Right forelimb (tissue), 1 donor: ENCODE results near the gene LILRA6.
A peak's percentile ranks its signal among the peaks of the same experiment; 100 is the strongest.
"Not testable (repeated sequence)": the region's sequence is repeated elsewhere in the genome, so short reads cannot be mapped to it uniquely, and the experiment has no call there.

Experiments
- DNase-seq: peaks from one replicate; pipeline ENCODE4 v3.0.0-alpha.2; 2018

Gene LILRA6

DNA sequence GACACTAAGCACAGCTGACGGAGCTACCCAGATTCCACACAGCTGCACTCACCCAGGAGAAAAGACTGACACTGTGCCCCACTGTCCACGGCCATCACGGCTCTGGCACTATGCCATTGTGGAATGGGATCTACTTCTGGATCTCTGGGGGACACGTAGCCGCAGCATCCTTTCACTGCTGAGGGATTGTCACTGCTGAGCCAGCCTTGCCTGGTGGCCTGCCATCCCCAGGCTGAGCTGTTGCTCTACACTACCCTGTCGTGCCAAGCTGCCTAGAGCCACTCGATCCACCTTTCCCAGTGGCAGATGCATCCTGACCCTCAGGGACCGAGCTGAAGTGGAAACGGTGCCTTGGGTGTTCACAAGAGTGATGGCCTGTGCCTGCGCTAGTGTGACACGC, 19.5 kb upstream of the LILRA6 start:
- DNase-seq: no peak

DNA sequence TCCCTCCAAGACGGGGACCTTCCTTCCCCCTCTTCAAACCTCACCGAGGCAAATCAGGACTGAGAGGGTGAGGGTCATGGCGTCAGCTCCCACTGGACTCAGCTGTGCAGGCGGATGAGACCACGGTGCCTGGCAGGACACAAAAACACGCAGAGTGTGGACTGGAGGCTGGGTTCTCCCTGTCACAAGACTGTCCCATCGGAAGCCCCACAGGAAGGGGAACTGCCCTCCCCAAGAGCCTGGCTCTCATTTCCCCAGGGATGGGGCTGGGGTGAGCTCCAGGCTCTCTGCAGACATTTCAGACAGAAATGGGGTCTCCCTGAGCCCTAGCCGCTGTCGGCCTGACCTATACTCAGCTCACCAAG, 14.5 kb upstream of the LILRA6 start, which contains the start of gene LILRB5:
Gene LILRB5, minus strand, starts transcription at position 158 of the 365 bp plus-strand sequence. Its CDS starts 80 bp downstream, at position 78.
- DNase-seq: no peak

DNA sequence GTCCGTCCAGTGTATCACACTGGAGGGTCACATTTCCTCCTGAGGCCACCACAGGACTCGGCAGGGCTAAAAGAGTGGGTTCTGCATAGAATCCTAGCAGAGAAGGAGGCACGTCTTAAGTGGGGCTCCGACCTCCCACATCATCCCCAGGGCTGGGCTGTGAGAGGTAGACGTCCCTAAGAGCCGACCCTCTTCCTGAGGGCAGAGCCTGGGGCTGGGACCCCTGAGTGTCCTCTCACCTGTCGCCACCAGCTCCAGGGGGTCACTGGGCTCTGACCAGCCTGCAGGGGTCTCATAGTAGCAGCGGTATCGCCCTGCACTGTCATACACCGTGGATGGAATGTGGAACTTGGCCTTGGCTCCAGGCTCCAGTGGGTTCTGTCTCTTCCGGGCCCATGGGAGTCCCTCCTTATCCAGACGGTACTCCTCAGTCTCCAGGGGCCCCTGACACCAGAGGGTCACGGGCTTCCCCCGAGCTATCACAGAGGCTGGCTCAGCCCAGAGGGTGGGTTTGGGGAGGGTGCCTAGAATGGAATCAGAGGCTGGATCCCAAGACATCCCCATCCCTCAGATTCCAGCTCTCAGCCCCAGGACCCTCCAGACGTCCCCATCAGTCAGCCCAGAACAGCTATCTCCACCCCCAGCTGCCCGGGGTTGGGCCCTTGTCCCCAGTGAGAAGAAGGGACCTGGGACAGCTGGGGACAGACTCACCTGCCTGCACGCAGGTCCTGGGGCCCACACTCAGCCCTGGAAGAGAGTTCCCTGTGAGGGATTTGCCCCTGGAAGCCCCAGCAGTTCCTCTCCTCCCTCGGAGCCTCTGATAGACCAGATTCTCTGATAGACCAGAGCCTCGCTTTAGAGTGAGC, 13.9 kb upstream of the LILRA6 start:
- no peak for DNase-seq

DNA sequence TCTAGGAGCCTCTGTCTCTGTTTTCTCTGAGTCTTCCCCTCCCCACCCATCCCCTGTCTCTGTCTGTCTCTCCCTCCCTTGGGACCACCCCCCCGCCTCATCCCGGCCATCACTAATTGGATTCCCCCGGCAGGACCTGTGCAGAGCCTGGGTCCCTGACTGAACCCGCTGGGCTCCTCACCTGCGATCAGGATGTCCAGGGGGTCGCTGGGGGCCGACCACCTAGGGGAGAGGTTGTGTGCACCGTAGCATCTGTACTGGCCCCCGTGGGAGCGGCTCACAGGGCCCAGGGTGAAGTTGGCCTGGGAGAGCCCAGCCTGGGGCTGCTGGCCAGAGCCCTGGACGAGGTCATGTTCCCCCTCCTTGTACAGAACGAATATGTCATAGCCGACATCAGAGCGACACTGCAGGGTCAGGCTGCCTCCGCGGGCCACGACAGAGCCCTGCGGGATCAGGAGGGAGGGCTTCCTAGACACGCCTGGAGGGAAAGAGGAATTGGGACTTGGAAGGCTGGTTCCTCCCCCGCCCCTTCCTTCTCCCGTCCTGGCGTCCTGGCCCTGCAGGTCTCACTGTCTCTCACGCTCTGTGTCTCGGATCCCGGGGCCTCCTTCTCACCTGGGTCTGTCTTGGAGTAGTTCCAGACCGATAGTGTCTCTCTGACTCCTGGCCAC, 12.7 kb upstream of the LILRA6 start:
- DNase-seq: no peak

DNA sequence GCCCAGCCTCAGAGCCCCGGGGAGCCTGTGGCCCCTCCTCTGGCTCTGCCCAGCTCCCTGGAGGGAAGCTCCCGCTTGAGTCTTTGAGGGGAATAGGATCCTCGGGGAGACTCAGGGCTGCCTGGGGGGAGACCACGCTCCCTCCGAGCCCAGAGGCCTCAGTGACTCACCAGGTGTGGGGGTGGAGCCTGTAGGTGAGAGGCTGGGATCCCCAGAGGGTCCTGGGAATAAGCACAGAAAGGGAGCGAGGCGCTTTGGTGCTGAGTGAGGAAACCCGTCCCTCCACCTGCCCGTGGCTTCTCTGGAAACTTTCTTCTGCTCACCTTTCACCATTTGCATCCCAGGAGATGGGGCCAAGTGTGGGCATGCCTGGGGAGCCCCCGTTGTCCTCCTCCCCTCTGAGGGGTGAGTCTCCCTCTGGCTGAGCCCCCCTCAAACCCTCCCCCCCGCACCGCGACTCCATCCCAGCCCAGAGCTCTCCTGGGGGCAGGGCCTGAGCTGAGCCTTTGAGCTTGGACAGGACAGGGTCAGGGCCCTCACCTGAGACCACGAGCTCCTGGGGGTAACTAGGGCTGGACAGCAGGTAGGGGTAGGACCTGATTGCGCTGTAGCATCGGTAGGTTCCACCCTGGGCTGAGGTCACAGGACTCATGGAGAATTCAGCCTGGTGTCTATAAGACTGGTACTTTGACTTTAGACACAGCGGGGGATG, 11.8 kb upstream of the LILRA6 start:
- DNase-seq: no peak

DNA sequence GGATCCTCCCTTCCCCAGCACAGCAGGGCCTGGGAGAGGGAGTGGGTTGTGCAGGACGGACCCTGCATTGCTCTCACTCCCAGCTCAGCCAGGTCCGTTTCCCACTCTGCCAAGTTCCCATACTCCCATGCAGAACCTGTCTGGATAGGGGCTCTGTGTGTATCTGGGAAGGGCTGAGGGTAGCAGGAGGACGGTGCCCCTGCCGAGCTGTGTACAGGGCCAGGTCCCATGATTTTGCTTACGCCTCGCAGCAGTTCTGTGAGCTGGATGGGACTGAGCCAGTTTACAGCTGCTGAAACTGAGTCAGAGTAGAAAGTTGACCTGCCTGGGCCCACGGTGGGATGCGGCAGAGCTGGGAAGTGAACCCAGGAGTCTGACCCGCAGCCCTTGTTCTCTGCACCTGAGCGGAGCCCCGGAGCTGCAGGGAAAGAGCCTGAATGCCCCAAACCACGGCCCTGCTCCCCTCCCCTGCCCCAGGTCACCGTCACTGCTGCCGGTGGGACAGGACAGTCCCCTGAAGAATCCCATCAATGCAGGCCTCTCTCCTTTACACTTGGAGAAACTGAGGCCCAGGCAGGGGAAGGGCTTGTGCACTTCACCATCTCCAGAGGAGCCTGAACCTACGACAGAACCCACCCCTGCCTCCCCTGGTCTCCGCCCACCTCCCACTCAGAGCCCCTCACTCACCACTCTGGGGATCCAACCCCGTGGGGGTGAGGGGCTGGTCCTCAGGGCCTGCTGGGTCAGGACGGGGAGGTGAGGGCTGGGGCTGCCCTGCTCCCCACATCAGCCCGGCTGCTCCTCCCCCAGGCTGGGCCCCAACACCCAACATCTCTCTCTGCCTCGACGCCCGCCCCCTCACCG, 11.0 kb upstream of the LILRA6 start:
- DNase-seq: no peak

DNA sequence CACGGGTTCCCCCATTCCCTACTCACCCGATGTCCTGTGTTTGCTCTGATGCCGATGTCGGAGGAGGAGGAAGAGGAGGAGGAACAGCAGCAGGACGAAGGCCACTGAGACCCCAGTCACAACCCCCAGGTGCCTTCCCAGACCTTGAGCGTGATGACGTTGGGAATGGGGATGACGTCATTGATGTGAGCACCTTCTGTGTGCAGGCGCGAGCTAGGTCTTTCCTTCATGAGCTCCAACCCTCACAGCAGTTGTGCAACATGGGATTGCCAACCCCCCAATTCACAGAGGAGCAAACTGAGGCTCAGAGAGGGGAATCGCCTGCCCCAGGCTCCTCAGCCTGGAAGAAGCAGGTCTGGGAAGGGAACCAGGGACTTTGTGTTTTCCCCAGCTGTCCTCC, 10.3 kb upstream of the LILRA6 start:
- DNase-seq: no peak

DNA sequence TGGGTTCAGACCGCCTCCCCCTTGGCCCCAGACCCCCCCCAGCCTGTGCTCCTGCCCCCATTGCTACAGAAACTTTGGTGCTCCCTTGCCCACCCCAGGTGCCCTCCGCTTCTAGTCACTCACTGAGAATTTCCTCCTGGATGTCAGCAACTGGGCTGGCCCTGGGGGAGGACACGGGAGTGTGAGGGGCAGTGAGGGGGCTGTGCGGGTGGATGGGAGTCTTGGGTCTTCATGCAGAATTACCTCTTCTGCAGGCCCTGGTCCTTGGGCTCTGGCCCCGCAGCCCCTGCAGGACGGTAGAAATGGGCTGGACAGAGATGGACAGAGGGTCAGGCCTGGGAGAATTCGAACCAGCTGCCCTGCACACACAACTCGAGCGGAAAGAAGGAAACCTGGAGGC, 9.7 kb upstream of the LILRA6 start:
- DNase-seq: no peak

DNA sequence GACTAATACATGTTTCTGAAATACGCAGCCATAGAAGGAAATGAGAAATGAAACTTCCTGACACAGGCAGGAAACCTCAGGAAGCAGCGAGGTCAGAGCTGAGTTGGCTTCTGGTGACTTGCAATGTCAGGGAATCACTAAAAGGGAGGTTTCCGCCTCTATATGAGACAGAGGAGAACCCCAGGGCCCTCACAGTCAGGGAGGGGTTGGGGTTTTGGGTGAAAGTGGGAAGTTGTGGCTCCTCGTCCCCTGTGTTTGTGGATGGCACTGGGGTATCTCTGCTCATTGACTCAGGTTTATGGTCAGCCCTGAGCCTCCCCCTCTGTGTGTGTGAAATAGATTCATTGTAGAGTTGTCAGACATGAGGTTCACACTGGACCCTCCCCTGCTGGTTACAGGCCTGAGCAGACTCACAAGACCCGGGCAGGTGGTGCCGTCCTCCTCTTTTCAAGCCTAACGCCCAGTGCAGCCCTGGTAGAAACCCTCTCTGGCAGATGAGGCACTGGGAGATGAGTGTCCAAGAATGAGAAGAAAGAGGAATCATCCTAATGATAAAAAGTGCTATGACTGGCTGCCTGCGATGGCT, 5.5 kb upstream of the LILRA6 start:
- no peak for DNase-seq

DNA sequence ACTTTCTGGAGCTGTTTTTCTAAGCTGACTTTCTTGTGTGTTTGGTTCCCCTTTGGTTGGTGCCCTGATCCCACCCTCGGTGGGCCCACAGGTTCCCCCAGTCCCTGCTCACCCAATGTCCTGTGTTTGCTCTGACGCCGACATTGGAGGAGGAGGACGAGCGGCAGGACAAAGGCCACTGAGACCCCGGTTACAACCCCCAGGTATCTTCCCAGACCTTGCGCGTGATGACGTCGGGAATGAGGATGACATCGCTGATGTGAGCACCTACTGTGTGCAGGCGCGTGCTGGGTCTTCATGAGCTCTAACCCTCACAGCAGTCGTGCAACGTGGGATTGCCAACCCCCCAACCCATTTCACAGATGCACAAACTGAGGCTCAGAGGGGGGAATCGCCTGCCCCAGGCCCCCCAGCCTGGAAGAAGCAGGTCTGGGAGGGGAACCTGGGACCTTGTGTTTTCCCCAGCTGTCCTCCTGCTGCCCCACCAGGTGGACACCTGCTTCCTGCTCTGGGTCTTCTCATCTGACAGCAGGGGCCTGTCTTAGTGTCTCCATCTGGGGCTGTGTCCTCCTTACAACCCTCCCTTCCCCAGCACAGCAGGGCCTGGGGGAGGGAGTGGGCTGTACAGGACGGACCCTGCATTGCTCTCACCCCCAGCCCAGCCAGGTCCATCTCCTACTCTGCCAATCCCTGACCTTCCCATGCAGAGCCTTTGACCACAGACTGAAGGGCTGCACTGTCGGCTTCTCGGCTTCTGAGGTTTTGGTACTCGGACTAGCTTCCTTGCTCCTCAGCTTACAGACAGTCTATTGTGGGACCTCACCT, 4.7 kb upstream of the LILRA6 start:
- no peak for DNase-seq

DNA sequence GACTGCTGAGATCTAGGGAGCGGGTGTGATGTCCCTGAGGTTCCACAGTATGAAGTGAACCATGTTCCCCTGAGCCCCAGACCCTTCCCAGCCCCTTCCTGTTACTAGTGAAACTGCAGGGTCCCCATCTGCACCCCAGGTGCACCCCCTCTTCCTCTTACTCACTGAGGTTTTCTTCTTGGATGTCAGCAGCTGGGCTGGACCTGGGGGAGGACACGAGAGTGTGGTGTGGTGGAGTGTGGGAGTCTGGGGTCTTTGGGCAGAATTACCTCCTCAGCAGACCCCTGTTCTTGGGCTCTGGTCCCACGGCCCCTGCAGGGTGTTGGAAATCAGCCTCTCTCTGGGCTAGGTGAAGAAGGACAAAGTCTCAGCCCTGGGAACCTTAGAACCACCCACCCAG, 3.3 kb upstream of the LILRA6 start:
- no peak for DNase-seq

DNA sequence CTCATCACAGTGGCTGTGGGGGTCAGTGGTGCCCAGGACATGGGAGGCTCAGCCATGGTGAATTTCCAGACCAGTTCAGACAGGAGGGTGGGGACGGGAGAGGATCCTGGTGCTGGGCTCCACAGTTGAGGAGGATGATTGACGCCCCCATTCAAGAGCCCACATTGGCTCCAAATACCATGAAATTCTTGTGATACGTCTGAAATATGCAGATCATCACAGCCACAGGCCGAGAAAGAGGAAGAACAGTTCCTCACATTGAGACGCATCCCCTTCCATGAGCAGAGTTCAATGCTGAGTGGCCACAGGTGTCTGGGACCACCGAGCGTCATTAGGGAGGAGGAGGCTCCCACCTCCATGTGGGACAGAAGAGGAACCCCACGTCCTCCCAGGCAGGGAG, 1.2 kb upstream of the LILRA6 start:
- not testable (repeated sequence) for DNase-seq

DNA sequence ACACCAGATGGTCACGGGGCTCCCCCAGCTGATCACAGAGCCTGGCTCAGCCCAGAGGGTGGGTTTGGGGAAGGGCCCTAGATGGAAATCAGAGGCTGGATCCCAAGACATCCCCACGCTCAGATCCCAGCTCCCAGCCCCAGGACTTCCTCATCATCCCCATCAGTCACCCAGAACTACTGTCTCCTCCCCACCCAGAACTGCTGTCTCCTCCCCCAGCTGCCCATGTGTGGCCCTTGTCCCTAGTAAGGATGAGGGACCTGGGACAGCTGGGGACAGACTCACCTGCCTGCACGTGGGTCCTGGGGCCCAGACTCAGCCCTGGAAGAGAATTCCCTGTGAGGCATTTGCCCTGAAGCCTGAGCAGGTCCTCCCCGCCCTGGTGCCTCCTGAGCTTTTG, 356 bp downstream of the LILRA6 start:
- not testable (repeated sequence) for DNase-seq

DNA sequence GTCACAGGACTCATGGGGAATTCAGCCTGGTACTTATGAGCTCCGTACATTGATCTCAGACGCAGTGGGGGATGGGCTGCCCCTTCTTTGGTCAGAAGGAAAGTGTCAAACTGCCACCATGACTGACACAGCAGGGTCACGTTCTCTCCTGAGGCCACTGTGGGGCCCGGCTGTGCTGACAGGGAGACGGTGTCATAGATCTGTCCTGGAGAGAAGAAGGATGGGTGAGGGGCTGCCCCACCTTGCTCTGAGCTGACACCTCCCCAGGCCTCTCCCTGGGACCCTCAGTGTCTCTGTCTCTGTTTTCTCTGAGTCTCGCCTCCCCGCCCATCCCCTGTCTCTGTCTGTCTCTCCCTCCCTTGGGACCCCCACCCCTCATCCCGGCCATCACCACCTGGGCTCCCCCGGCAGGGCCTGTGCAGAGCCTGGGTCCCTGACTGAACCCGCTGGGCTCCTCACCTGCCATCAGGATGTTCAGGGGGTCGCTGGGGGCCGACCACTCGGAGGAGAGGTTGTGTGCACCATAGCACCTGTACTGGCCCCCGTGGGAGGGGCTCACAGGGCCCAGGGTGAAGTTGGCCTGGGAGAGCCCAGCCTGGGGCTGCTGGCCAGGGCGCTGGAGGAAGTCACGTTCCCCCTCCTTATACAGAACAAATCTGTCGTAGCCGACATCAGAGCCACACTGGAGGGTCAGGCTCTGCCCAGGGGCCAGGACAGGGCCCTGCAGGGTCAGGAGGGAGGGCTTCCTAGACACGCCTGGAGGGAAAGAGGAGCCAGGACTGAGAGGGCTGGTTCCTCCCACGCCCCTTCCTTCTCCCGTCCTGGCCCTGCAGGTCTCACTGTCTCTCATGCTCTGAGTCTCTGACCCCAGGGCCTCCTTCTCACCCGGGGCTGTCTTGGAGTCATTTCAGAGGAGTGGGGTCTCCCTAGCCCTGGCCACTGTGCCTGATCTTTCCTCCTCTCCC, 1.9 kb downstream of the LILRA6 start:
- DNase-seq: not testable (repeated sequence)

DNA sequence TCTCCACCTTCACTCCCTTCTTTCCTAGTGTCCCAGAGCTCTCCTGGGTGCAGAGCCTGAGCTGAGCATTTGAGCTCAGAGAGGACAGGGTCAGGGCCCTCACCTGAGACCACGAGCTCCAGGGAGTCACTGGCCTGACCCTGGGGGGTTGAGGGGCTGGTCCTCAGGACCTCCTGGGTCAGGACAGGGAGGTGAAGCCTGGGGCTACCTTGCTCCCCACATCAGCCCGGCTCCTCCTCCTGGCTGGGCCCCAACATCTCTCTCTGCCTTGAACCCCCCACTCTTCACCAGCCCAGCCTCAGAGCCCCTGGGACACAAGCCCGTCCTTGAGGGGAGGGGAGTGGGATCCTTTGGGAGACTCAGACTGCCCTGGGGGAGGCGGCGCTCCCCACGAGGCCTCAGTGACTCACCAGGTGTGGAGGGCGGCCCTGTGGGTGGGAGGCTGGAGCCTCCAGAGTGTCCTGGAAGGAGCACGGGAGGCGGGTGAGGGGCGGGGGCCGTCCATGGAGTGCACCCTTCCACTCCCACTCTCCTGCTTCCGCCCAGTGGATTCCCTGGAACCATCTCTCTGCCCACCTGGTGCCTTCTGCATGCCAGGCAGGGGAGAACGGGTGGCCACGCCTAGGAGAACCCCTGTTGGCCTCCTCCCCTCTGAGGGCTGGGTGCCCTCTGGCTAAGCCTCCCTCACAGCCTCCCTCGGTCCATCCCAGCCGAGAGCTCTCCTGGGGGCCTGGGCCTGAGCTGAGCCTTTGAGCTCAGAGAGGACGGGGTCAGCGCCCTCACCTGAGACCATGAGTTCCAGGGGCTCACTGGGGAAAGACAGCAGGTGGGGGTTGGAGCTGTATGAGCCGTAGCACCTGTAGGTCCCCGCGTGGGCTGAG, 2.9 kb downstream of the LILRA6 start:
- DNase-seq: not testable (repeated sequence)

DNA sequence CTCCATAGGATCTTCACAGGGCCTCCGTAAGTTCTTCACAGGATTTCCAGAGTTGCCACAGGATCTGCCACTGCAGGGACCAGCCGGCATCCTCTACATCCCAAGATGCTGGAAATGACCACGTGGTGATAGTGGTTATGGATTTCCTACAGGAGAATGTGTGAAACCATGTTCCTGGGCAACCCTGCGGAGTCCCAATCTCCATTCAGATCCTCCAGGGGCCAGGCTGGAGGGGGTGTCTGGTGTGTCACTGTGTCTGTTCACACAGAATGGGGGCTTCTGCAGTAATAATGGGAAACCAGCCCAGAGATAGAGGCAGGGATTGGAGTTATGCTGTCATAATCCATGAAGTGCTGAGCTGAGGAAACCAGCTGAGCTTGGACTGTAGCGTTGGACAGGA, 8.6 kb downstream of the LILRA6 start:
- DNase-seq: no peak

DNA sequence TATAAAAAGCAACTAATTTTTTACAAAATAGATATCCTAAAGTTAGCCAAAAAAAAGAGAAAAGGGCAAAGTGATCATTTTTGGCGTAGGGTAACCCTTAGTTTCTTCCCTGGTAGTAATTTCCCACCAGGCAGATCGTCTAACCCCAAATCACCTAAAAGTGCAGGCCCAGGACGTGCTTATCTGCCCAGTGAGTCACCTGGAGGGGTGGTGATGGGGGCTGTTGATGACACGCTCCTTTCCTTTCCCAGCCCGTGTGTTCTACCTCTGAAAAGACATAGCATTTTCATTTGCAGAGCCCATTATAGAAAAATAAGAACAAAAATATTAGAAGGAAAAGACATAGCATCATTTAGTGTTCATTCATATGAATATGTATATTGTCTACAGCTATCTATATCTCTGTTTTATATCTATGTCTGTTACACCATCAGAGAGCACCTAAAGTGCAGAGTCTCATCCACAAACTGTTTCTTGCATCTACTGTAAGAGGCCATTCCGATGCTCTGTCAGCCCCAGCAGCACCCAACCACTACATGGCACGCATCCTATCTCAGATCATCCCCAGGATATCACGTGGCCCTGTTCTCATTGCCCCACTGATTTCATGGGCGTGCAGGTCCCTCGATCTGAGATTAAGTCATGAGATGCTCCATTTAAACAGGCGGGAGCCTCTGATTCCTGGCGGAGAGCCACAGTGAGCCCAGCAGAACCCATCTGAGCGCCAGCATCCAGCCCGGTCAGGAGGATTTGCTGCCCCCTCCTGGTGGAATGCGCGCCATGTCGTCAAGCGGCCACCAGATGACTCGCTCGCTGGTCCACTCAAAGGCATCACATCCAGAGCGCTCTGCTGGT, 11.3 kb downstream of the LILRA6 start:
- peak; percentile 69 for DNase-seq

DNA sequence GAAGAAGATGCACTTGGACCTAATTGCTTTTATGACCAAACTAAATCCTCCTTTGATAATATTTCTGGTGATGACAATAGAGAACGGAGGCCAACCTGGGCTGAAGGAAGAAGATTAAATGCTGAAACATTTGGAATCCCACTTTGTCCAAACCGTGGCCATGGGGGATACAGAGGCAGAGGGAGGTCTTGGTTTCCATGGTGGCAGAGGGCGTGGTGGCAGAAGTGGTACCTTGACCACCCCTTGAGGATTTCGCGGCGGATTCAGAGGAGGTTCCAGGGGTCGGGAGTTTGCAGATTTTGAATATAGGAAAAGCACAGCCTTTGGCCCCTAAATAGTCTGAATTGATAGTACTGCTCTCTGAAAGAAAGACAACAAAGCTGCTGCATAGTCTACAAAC, 12.6 kb downstream of the LILRA6 start:
- no peak for DNase-seq
